ENCODE results near the gene IRX4.

IRX4 gene

DNA sequence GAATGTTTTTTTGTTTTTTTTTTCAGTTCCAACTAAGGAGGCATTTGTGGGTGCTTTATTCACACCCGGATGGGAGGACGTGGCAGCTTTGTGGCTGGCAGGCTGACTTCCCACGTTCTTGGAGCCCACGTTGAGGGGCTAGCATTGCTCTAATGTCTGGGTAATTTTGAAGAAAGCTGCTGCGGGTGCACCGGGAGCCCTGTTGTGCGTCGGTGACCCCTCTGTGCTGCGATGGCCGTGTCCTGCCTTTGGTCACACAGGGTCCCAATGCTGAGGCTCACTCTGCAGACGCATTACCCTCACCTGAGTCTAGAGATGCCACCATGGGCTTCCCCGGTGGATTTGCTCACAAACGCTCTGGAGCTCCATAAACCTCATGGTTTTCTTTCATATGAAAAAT, 47.3 kb downstream of the IRX4 start:
- DNase-seq: no peak

DNA sequence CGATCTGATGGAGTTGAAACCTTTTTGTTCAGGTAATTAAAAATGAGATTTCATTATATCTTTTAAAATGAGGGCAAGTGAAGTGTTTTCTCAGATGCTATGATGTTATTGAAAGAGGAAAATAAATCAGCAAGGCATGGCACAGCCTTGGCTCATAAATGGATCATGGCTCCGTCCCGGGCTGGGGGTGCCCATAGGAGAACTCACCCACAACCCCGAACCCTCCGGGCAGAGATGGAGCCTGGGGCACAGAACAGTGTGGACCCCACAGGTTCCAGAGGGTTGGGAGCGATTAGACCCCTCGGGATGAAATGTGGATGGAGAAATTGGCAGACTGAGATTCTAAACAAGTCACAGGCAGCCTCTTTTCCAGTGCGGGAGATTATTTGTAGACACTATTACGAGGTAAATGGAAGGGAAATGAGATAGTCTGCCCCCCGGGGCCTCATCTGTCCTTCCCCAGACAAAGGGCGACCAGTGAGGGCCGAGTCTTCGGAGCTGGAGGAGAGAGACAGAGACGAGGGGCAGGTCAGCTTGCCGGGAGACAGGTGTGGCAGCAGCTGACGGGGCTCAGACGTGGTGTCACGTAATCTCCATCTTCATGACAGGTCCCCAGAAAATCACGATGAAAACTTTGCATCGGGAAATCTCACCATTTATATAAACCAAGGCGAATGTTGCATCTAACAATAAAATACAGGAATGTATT, 47.9 kb downstream of the IRX4 start:
- DNase-seq: no peak

DNA sequence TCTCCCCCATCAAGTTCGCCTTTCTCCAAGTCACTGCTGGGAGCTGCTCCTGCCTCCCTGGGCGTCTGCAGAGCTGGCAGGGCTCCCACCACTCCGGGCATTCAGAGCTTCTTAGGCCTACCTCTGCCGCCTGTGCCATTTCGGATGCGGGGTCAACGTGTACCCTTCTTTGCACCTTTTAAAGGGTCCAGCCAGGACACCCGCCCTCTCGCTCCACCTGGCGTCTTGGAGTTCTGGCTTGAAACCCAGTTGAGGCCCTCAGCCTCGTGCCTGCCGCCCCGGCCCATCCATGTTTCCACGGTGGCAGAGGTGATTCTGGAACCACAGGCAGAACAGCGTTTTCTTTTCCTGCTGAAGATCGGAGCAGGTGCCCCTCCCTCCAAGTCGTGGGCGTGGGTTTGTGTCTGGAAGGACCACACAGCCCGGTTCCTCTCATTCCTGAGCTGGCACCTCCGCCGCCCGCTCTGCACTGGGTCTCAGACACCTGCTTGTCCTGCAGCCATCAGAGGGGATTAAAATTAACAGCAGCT, 48.6 kb downstream of the IRX4 start:
- no peak for DNase-seq

- DNase-seq: no peak
Observed at GRCh38 chr5:1833264-1834021, 49.3 kb downstream of the IRX4 start.

- DNase-seq: no peak
Observed at GRCh38 chr5:1832511-1833250, 50.0 kb downstream of the IRX4 start.

GRCh38 chr5:1831677-1832313, 50.9 kb downstream of the IRX4 start:
- no peak for DNase-seq

- no peak for DNase-seq
Observed at GRCh38 chr5:1831257-1831656, 51.5 kb downstream of the IRX4 start.

DNA sequence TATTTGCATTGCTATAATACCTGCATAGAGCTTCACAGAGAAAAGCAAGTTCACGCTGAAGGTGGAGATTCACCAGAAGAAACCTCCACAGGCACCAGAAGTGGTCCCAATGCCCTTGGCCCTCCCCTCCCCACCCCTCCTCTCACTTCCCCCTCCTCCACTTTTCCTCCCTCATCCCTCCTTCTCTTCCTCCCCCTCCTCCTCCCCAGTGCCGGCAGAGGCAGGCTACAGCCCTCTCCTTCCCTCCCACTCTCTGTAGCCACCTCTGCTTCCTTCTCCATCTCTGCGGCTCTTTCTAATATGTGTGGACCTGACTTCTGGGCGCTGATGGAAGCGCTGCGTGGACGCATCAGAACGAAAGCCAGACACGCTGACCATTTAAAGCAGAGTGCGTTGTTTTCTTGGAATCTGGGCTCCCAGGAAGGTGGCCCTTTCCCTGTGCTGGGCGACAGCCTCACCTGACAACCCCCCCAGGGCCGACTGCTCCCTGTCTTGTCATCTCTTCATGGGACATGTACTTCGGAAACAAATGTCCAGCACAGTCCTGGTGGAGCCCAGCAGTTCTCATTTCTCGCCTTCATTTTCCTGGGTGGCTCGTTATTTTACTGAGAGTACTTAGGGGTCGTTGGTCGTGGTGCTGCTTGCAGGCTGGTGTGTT, 52.0 kb downstream of the IRX4 start:
- DNase-seq: no peak

DNA sequence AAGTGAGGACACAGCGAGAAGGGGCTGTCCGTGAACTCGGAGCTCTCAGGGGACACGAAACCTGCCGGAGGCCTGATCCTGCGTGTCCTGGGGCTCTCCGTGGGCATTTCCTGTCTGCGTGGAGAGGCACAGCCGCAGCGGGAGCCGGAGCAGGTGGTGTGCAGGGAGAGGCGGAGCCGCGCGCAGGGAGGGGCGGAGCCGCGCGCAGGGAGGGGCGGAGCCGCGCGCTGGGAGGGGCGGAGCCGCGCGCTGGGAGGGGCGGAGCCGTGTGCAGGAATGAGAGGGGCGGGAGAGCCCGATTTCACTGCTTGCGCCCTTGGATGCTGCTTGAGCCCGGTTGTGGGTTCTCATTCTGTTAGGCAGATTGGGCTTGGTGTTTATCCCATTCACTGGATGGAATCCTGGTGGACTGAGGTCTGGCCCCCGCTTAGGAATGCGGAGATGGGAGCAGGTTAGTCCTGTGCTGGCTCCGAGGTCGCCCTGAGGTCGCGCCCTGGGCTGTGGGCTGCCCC, 54.8 kb downstream of the IRX4 start:
- no peak for DNase-seq
